GM12892 (cell line): Measurements from ENCODE around the gene EYS.

ENCODE experiments used
- POLR2A ChIP-seq: IDR thresholded peaks from 2 replicates; pipeline ENCODE4 v1.6.1; 2011; ENCODE audit warnings: low read depth, low read length, control low read depth
- POLR2AphosphoS5 ChIP-seq: IDR thresholded peaks from 2 replicates; pipeline ENCODE4 v1.6.1; 2011; ENCODE audit warnings: low read depth, low read length, control low read depth
- TAF1 ChIP-seq: IDR thresholded peaks from 2 replicates; pipeline ENCODE4 v1.6.1; 2011; ENCODE audit warnings: low read depth, mild to moderate bottlenecking, control low read depth, low read length, borderline replicate concordance

GRCh38 chr6:65461121-65461520 is 245.9 kb downstream of the EYS start:
- TF ChIP-seq POLR2A: no peak
- TF ChIP-seq POLR2AphosphoS5: no peak
- TF ChIP-seq TAF1: no peak
